HCT116 (cell line): ENCODE measurements around the gene PLXDC1. TPM values are rescaled to one million over a fixed set of nuclear protein-coding genes. Genes with fewer than 3 reads are reported as not detected.

Source experiments
- ATAC-seq: fragments of 200-7000 bp; cut with Tn5 transposase; 2 replicates; pipeline ENCODE4 v1.9.1; 2020; ENCODE audit warnings: mild to moderate bottlenecking, moderate library complexity
- BruUV-seq: library from RNA; stranded (reverse); fragments of 400-500 nt; replicated peaks from 2 replicates; lab custom pipeline; 2021; lab: Mats Ljungman, UMichigan
- CTCF ChIA-PET: fragments of 300-600 bp; sonication (Branson Sonifier 250); formaldehyde crosslinking; loops from one replicate; lab custom pipeline; 2021; ENCODE audit warnings: antibody characterized with exemption; lab: Charles Lee
- POLR2A ChIA-PET: fragments of 300-600, 350-600 bp; sonication (Branson Sonifier 250); formaldehyde crosslinking; loops from one replicate; lab custom pipeline; 2021; ENCODE audit warnings: antibody characterized with exemption; lab: Charles Lee
- RAD21 ChIA-PET, 2 experiments: fragments of 300-600 bp; sonication (Branson Sonifier 250); formaldehyde crosslinking; loops; one replicate each; lab custom pipeline; 2023; ENCODE audit warnings: low total read pairs in 2 of 2; ENCODE audit not compliant: uncharacterized antibody in 2 of 2, unreplicated experiment in 2 of 2, low non-redundant PET in 1 of 2; lab: Charles Lee
- DNase-seq: peaks from one replicate; pipeline ENCODE4 v3.0.0-alpha.2; 2010; ENCODE audit warnings: low read depth, low spot score
- H2AFZ ChIP-seq: fragments of 200-600 bp; shearing (Covaris generic), sonication (generic); 2 replicates; pipeline ENCODE4 v1.6.1; 2017; ENCODE audit warnings: low read depth, mixed run types, mixed read lengths, antibody characterized with exemption, low read length; ENCODE audit not compliant: poor library complexity, severe bottlenecking
- H3K27ac ChIP-seq: 2 replicates; pipeline ENCODE4 v1.5.1; 2012; ENCODE audit warnings: low read depth, low read length
- H3K27me3 ChIP-seq: fragments of 200-600 bp; sonication (generic); 2 replicates; pipeline ENCODE4 v1.6.1; 2016; ENCODE audit warnings: mixed run types, low read length, mixed read lengths; ENCODE audit not compliant: insufficient read depth
- H3K36me3 ChIP-seq, 2 experiments: fragments of 200-500 bp in 1 of 2; fragments of 200-600 bp in 1 of 2; sonication (Bioruptor generic) in 1 of 2; sonication (generic) in 1 of 2; 2 replicates each; pipeline versions ENCODE4 v1.5.1 to v1.6.1; 2014 to 2016; ENCODE audit warnings: low read length in 2 of 2, inconsistent platforms in 1 of 2, mixed read lengths in 1 of 2, mixed run types in 1 of 2; ENCODE audit not compliant: insufficient read depth in 2 of 2, control insufficient read depth in 1 of 2
- H3K4me1 ChIP-seq, 2 experiments: fragments of 200-600 bp in 1 of 2; sonication (generic) in 1 of 2; 2 replicates each; pipeline versions ENCODE4 v1.5.1 to v1.6.1; 2012 to 2017; ENCODE audit warnings: low read length in 2 of 2, inconsistent platforms in 1 of 2, mild to moderate bottlenecking in 1 of 2, mixed read lengths in 1 of 2, mixed run types in 1 of 2, moderate library complexity in 1 of 2; ENCODE audit not compliant: insufficient read depth in 2 of 2, control insufficient read depth in 1 of 2
- H3K4me2 ChIP-seq: fragments of 200-600 bp; sonication (generic); 2 replicates; pipeline ENCODE4 v1.6.1; 2017; ENCODE audit warnings: mixed run types, low read length, mixed read lengths
- H3K4me3 ChIP-seq, 2 experiments: fragments of 200-600 bp in 1 of 2; sonication (generic) in 1 of 2; replicated peaks in 1 of 2; 2 replicates each; pipeline ENCODE4 v1.5.1; 2011 to 2016; ENCODE audit warnings: low read length in 2 of 2, control low read depth in 1 of 2, low read depth in 1 of 2, mild to moderate bottlenecking in 1 of 2, mixed read lengths in 1 of 2, mixed run types in 1 of 2
- H3K79me2 ChIP-seq: fragments of 200-600 bp; sonication (generic); 2 replicates; pipeline ENCODE4 v1.6.1; 2017; ENCODE audit warnings: mild to moderate bottlenecking, mixed run types, low read length, moderate library complexity, mixed read lengths; ENCODE audit not compliant: insufficient read depth
- H3K9ac ChIP-seq: fragments of 200-600 bp; sonication (generic); 2 replicates; pipeline ENCODE4 v1.6.1; 2016; ENCODE audit warnings: low read length, mixed read lengths
- H3K9me2 ChIP-seq: fragments of 200-600 bp; sonication (generic), shearing (Covaris generic); 2 replicates; pipeline ENCODE4 v1.6.1; 2017; ENCODE audit warnings: mixed run types, mild to moderate bottlenecking, moderate library complexity; ENCODE audit not compliant: insufficient read depth
- H3K9me3 ChIP-seq, 2 experiments: fragments of 200-500 bp in 1 of 2; fragments of 200-600 bp in 1 of 2; sonication (Bioruptor generic) in 1 of 2; sonication (generic) in 1 of 2; 2 replicates each; pipeline ENCODE4 v1.6.1; 2014 to 2017; ENCODE audit warnings: low read length in 2 of 2, mixed read lengths in 2 of 2, inconsistent platforms in 1 of 2, low read depth in 1 of 2, mild to moderate bottlenecking in 1 of 2, mixed run types in 1 of 2, moderate library complexity in 1 of 2; ENCODE audit not compliant: control insufficient read depth in 1 of 2, insufficient read depth in 1 of 2
- H4K20me1 ChIP-seq: fragments of 200-600 bp; sonication (generic), shearing (Covaris generic); 2 replicates; pipeline ENCODE4 v1.6.1; 2017; ENCODE audit warnings: mixed run types, mild to moderate bottlenecking, moderate library complexity; ENCODE audit not compliant: insufficient read depth
- EZH2 ChIP-seq: fragments of 200-600 bp; sonication (generic); IDR thresholded peaks from 2 replicates; pipeline ENCODE4 v1.6.1; 2017; ENCODE audit warnings: antibody characterized with exemption, mixed run types
- EZH2phosphoT487 ChIP-seq: fragments of 200-600 bp; IDR thresholded peaks from 2 replicates; pipeline ENCODE4 v1.6.1; 2018; ENCODE audit warnings: antibody characterized with exemption, borderline replicate concordance
- FOSL1 ChIP-seq: IDR thresholded peaks from 2 replicates; pipeline ENCODE4 v1.6.1; 2012; ENCODE audit warnings: low read depth
- JUND ChIP-seq: IDR thresholded peaks from 2 replicates; pipeline ENCODE4 v1.6.1; 2012
- POLR2A ChIP-seq: IDR thresholded peaks from 2 replicates; pipeline ENCODE4 v1.7.0; 2011; ENCODE audit warnings: borderline replicate concordance; ENCODE audit not compliant: insufficient read depth, insufficient read length; ENCODE audit errors: extremely low read depth
- POLR2AphosphoS5 ChIP-seq: IDR thresholded peaks from 2 replicates; pipeline ENCODE4 v1.6.1; 2011; ENCODE audit warnings: mild to moderate bottlenecking, low read depth, low read length, moderate library complexity
- SIN3A ChIP-seq: IDR thresholded peaks from 2 replicates; pipeline ENCODE4 v1.6.1; 2012; ENCODE audit warnings: low read depth
- SP1 ChIP-seq: IDR thresholded peaks from 2 replicates; pipeline ENCODE4 v1.6.1; 2012; ENCODE audit warnings: low read depth
- TCF7L2 ChIP-seq: IDR thresholded peaks from 2 replicates; pipeline ENCODE4 v1.7.0; 2011; ENCODE audit warnings: borderline replicate concordance, inconsistent platforms; ENCODE audit not compliant: insufficient read depth, insufficient read length; ENCODE audit errors: extremely low read depth
- ZFX ChIP-seq: fragments of 450-650 bp; IDR thresholded peaks from 2 replicates; pipeline ENCODE4 v1.6.1; 2017
- intact Hi-C: fragments of 100-400 bp; cut with micrococcal nuclease; formaldehyde crosslinking; loops from 2 replicates; pipeline ENCODE4 v1.10.0; 2022
- total RNA-seq: library from RNA; stranded (reverse); gene quantifications from one replicate; pipeline ENCODE4 v1.2.1, GENCODE V29; 2021; ENCODE audit not compliant: unreplicated experiment
- TF ChIP-seq, protein P1 (sequence below), 3 experiments: fragments of 200-600 bp in 1 of 3; sonication (generic) in 1 of 3; IDR thresholded peaks in 2 of 3; conservative IDR thresholded peaks in 1 of 3; 2 replicates each; pipeline ENCODE4 v1.5.1; 2012 to 2017; ENCODE audit warnings: low read depth in 2 of 3, low read length in 2 of 3, antibody characterized with exemption in 1 of 3, borderline replicate concordance in 1 of 3, control low read depth in 1 of 3, mild to moderate bottlenecking in 1 of 3, mixed read lengths in 1 of 3, mixed run types in 1 of 3, moderate library complexity in 1 of 3; ENCODE audit not compliant: insufficient read depth in 1 of 3
- TF ChIP-seq, protein P2 (sequence below): IDR thresholded peaks from 2 replicates; pipeline ENCODE4 v1.6.1; 2011; ENCODE audit warnings: mild to moderate bottlenecking, low read length, moderate library complexity; ENCODE audit not compliant: insufficient replicate concordance; ENCODE audit errors: extremely low read depth
- TF ChIP-seq, protein P3 (sequence below): IDR thresholded peaks from 2 replicates; pipeline ENCODE4 v1.6.1; 2012
- TF ChIP-seq, protein P4 (sequence below): IDR thresholded peaks from 2 replicates; pipeline ENCODE4 v1.6.1; 2012

The PLXDC1 gene
- total RNA-seq, 1 experiment from 2014 or later = 1.8 TPM

DNA sequence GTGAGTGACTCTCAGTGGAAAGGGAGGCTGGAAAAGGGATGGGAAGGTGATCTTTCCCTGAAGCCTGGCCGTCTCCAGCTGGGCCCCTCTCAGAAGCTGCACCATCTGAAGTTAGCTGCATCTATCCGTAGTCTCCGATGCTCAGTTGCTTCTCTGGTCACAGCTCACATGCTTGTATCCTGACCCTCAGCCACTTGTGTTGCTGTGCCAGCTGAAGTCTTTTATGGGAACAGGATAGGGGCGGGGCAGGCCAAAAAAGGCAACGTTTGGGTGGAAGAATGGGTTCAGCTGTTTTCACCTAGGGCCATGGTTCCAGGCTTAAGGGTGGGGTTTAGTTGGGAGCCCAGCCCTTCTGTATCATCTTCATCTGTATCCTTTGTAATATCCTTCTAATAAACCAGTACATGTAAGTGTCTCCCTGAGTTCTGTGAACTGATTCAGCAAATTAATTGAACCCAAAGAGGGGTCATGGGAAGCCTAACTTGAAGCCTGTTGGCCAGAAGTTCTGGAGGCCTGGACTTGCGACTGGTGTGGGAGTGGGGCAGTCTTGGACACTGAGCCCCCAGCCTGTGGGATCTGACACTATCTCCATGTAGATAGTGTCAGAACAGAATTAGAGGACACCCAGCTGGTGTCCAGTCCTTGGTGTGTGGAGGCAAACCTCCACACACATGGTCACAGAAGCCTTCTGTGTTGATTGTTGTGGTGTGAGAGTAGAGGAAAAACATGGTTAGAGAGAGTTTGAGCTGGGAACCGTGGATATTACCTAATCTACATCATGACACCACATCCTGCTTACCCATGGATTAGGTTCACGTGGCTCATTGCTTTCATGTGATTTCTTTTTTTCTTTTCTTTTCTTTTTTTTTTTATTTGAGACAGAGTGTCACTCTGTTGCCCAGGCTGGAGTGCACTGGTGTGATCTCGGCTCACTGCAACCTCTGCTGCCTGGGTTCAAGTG lies 135.0 kb downstream of the PLXDC1 start:
- CTCF ChIA-PET = no interaction called here
- ATAC-seq = no peak
- RAD21 ChIA-PET = no interaction called here

DNA sequence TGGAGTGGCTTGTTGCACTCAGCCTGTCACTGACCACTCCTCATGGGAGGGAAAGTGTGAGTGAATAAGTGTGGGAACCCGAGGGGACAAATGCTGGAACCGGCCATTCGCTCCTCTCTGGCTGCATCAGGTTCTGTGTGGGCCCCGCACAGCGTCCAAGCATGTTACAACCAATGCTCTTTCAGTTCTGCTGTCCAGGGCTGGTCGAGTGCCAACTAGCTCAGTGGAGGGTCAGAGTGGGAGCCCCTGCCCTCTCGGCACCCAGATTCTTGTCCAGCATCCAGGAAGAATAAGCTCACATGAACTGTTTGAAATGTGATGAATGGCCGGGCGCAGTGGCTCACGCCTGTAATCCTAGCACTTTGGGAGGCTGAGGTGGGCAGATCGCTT lies 135.9 kb downstream of the PLXDC1 start:
- Histone ChIP-seq H3K9me2 (no peaks in the 10 kb centered on the region), H3K4me3 (no peak overlapping the region), H3K9ac (no peak overlapping the region), H3K27me3 (no peaks in the 10 kb centered on the region), H3K36me3 (no peaks in the 10 kb centered on the region), H3K79me2 (no peaks in the 10 kb centered on the region), H4K20me1 (no peaks in the 10 kb centered on the region), H3K27ac (no peak overlapping the region), H2AFZ (no peak overlapping the region), H3K4me2 (no peak overlapping the region), H3K9me3 (no peaks in the 10 kb centered on the region), H3K4me1 (peaks cover 8 to 16% of the 10 kb centered on the region in 2 experiments; a peak in 3 of 4 replicates)
- POLR2A ChIA-PET = no interaction called here
- intact Hi-C loops = no loop called here
- no peak for DNase-seq
- CTCF ChIA-PET = no interaction called here
- ATAC-seq = no peak
- RAD21 ChIA-PET = no interaction called here
- TF ChIP-seq EZH2phosphoT487 = no peak
- TF ChIP-seq, protein P1, sequence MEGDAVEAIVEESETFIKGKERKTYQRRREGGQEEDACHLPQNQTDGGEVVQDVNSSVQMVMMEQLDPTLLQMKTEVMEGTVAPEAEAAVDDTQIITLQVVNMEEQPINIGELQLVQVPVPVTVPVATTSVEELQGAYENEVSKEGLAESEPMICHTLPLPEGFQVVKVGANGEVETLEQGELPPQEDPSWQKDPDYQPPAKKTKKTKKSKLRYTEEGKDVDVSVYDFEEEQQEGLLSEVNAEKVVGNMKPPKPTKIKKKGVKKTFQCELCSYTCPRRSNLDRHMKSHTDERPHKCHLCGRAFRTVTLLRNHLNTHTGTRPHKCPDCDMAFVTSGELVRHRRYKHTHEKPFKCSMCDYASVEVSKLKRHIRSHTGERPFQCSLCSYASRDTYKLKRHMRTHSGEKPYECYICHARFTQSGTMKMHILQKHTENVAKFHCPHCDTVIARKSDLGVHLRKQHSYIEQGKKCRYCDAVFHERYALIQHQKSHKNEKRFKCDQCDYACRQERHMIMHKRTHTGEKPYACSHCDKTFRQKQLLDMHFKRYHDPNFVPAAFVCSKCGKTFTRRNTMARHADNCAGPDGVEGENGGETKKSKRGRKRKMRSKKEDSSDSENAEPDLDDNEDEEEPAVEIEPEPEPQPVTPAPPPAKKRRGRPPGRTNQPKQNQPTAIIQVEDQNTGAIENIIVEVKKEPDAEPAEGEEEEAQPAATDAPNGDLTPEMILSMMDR (IDR thresholded peaks at IDR 0.05 in 2 of 3, conservative IDR thresholded peaks at IDR 0.05 in 1 of 3; ENCODE audit: borderline replicate concordance in 1 of 3, insufficient read depth in 1 of 3, low read depth in 2 of 3, low read length in 2 of 3) = no peak
- TF ChIP-seq, protein P2, sequence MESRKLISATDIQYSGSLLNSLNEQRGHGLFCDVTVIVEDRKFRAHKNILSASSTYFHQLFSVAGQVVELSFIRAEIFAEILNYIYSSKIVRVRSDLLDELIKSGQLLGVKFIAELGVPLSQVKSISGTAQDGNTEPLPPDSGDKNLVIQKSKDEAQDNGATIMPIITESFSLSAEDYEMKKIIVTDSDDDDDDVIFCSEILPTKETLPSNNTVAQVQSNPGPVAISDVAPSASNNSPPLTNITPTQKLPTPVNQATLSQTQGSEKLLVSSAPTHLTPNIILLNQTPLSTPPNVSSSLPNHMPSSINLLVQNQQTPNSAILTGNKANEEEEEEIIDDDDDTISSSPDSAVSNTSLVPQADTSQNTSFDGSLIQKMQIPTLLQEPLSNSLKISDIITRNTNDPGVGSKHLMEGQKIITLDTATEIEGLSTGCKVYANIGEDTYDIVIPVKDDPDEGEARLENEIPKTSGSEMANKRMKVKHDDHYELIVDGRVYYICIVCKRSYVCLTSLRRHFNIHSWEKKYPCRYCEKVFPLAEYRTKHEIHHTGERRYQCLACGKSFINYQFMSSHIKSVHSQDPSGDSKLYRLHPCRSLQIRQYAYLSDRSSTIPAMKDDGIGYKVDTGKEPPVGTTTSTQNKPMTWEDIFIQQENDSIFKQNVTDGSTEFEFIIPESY = no peak
- no peak for TF ChIP-seq POLR2A
- no peak for TF ChIP-seq SIN3A
- TF ChIP-seq POLR2AphosphoS5 = no peak
- no peak for TF ChIP-seq FOSL1
- no peak for TF ChIP-seq ZFX
- no peak for TF ChIP-seq JUND
- TF ChIP-seq, protein P3, sequence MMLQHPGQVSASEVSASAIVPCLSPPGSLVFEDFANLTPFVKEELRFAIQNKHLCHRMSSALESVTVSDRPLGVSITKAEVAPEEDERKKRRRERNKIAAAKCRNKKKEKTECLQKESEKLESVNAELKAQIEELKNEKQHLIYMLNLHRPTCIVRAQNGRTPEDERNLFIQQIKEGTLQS = no peak
- no peak for TF ChIP-seq EZH2
- no peak for TF ChIP-seq TCF7L2
- no peak for TF ChIP-seq SP1
- no TSS peak for BruUV-seq

More for the DNA sequence above, 135.0 kb downstream of the PLXDC1 start:
- H4K20me1 ChIP-seq = no peaks in the 10 kb centered on the region
- no peaks in the 10 kb centered on the region for H3K79me2 ChIP-seq
- no peak for DNase-seq
- no peak overlapping the region for H3K4me3 ChIP-seq
- no peak overlapping the region for H3K27ac ChIP-seq
- no peaks in the 10 kb centered on the region for H3K9me2 ChIP-seq
- H3K27me3 ChIP-seq = no peaks in the 10 kb centered on the region
- intact Hi-C loops = no loop called here
- POLR2A ChIA-PET = no interaction called here
- TF ChIP-seq, protein P4, sequence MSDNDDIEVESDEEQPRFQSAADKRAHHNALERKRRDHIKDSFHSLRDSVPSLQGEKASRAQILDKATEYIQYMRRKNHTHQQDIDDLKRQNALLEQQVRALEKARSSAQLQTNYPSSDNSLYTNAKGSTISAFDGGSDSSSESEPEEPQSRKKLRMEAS = no peak
- TF ChIP-seq SIN3A (no peak), POLR2AphosphoS5 (no peak), EZH2phosphoT487 (no peak)
- no peaks in the 10 kb centered on the region for H3K9me3 ChIP-seq
- no peak overlapping the region for H2AFZ ChIP-seq
- H3K36me3 ChIP-seq = no peaks in the 10 kb centered on the region
- H3K4me1 ChIP-seq = peaks cover 8 to 16% of the 10 kb centered on the region in 2 experiments; a peak in 3 of 4 replicates
- H3K4me2 ChIP-seq = no peak overlapping the region
- no peak overlapping the region for H3K9ac ChIP-seq
- BruUV-seq = no TSS peak
